Astrocyte (in vitro differentiated cells and primary cell): ENCODE data around the gene RARB.

ENCODE experiments used
- CTCF ChIP-seq: IDR thresholded peaks from 2 replicates; pipeline ENCODE4 v1.5.1; 2011; ENCODE audit warnings: low read depth, mild to moderate bottlenecking, inconsistent platforms, low read length, moderate library complexity; ENCODE audit not compliant: insufficient read depth
- EZH2 ChIP-seq: IDR thresholded peaks from 2 replicates; pipeline ENCODE4 v1.6.1; 2012; ENCODE audit warnings: mild to moderate bottlenecking, low read length, inconsistent platforms; ENCODE audit not compliant: insufficient read depth

- no peak for TF ChIP-seq CTCF
- no peak for TF ChIP-seq EZH2
These were observed 129.6 kb downstream of the RARB start for GRCh38 chr3:25557694-25558093.
